Tibial nerve (tissue), 4 donors: ENCODE results near the gene TEKTIP1. TPM values are rescaled to one million over a fixed set of nuclear protein-coding genes. Genes with fewer than 3 reads are reported as not detected.

ENCODE experiments used
- DNase-seq, 2 donors: peaks; one replicate each; pipeline ENCODE4 v3.0.0-alpha.2; 2019; ENCODE audit warnings: low spot score in 2 of 2
- H3K27ac ChIP-seq, 4 donors: fragments of 200-600 bp; sonication (generic) in 3 of 4; one replicate each; pipeline ENCODE4 v1.5.1; 2017 to 2019; ENCODE audit warnings: mild to moderate bottlenecking in 1 of 4
- H3K27me3 ChIP-seq, 2 donors: fragments of 200-600 bp; sonication (generic) in 1 of 2; one replicate each; pipeline versions ENCODE4 v1.5.1 to v1.6.0; 2017 to 2019
- H3K36me3 ChIP-seq, 3 donors: fragments of 200-600 bp; sonication (generic); one replicate each; pipeline ENCODE4 v1.5.1; 2018 to 2019
- H3K4me1 ChIP-seq, 4 donors: fragments of 200-600 bp; sonication (generic) in 3 of 4; one replicate each; pipeline ENCODE4 v1.5.1; 2017 to 2019
- H3K4me3 ChIP-seq, 4 donors: fragments of 200-600 bp; sonication (generic) in 3 of 4; one replicate each; pipeline ENCODE4 v1.5.1; 2017 to 2019; ENCODE audit warnings: mild to moderate bottlenecking in 1 of 4, moderate library complexity in 1 of 4
- H3K9me3 ChIP-seq, 4 donors: fragments of 200-600 bp; sonication (generic) in 3 of 4; one replicate each; pipeline ENCODE4 v1.5.1; 2017 to 2019
- EP300 ChIP-seq, 2 donors: sonication (generic); formaldehyde crosslinking; IDR thresholded peaks; one replicate each; pipeline ENCODE4 v1.6.1; 2017; ENCODE audit warnings: antibody characterized with exemption in 2 of 2, mild to moderate bottlenecking in 1 of 2
- POLR2A ChIP-seq, 2 donors: fragments of 450-650 bp; IDR thresholded peaks; one replicate each; pipeline ENCODE4 v1.6.1; 2017; ENCODE audit warnings: antibody characterized with exemption in 2 of 2, mild to moderate bottlenecking in 2 of 2, moderate library complexity in 2 of 2
- WGBS, 2 donors: methylation state at CpG; one replicate each; pipeline ENCODE4 v1.1.5; 2018; 5-methylcytosine and 5-hydroxymethylcytosine counted together
- total RNA-seq, 4 donors: library from RNA; depleted of rRNA; stranded (reverse); fragments of >200 nt; gene quantifications; one replicate each; pipeline ENCODE4 v1.1.0, GENCODE V29; 2016
- TF ChIP-seq, protein P1 (sequence below), 5 experiments: fragments of 200-600 bp in 3 of 5; fragments of 450-650 bp in 2 of 5; sonication (generic) in 3 of 5; IDR thresholded peaks; one replicate each; pipeline ENCODE4 v1.5.1; 2016 to 2019; ENCODE audit warnings: antibody characterized with exemption in 5 of 5, mild to moderate bottlenecking in 3 of 5, moderate library complexity in 2 of 5

The TEKTIP1 gene
- total RNA-seq, 4 donors from 2014 or later: 2.4 TPM; not detected in 3

DNA sequence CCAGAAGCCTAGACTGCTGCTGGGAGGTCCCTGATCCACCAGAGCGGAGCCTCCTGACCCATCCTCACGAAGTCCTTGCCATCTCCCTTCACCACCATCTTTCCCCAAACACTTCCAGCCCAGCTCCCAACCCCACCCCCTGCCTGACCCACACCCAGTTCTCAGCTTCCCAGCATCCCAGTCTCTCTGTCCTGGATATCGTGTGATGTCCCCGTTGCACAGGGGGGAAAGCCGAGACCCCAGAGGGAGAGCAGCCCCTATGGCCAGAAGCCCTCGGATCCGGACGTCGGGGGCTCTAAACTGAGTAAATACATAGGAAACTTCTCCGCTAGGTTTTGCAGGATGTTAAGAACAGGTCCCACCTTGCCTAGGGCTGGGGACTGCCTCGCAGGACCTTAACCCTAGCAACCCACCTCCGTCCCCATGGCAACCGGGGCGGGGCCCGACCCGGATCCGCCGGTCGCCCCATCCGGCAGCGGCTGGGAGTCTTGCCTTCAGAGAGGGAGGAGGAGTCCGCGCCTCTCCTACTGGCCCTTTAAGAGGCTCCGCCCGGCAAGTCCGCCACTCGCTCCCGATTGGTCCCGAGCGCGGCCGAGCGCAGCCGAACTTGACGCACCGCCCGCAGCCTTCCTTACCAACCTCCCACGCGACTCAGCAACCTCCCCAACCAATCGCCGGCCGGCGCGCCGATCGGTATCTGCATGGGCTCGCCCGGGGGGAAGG is 33.3 kb downstream of the TEKTIP1 start:
- no peaks in the 10 kb centered on the region for H3K9me3 ChIP-seq
- peaks cover 0 to 67% (median 23%) of the 10 kb centered on the region in 4 donors for H3K4me1 ChIP-seq
- DNase-seq: peak; percentile 99
- peak; percentile 46 to 91 for TF ChIP-seq EP300 (IDR thresholded peaks at IDR 0.05)
- TF ChIP-seq POLR2A (IDR thresholded peaks at IDR 0.05): no peak
- TF ChIP-seq, protein P1, sequence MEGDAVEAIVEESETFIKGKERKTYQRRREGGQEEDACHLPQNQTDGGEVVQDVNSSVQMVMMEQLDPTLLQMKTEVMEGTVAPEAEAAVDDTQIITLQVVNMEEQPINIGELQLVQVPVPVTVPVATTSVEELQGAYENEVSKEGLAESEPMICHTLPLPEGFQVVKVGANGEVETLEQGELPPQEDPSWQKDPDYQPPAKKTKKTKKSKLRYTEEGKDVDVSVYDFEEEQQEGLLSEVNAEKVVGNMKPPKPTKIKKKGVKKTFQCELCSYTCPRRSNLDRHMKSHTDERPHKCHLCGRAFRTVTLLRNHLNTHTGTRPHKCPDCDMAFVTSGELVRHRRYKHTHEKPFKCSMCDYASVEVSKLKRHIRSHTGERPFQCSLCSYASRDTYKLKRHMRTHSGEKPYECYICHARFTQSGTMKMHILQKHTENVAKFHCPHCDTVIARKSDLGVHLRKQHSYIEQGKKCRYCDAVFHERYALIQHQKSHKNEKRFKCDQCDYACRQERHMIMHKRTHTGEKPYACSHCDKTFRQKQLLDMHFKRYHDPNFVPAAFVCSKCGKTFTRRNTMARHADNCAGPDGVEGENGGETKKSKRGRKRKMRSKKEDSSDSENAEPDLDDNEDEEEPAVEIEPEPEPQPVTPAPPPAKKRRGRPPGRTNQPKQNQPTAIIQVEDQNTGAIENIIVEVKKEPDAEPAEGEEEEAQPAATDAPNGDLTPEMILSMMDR (IDR thresholded peaks at IDR 0.05): peak in 1 of 5 experiments; percentile 6
- WGBS, 2 donors: 1% methylated on average over 25 to 46 of the region's 48 CpGs
- H3K27ac ChIP-seq: peak overlapping the region; percentile 65 to 88 (median 78)
- no peaks in the 10 kb centered on the region for H3K27me3 ChIP-seq
- peak overlapping the region; percentile 25 to 85 (median 68) for H3K4me3 ChIP-seq
- H3K36me3 ChIP-seq: peaks cover 0 to 27% (median 2%) of the 10 kb centered on the region in 3 donors

DNA sequence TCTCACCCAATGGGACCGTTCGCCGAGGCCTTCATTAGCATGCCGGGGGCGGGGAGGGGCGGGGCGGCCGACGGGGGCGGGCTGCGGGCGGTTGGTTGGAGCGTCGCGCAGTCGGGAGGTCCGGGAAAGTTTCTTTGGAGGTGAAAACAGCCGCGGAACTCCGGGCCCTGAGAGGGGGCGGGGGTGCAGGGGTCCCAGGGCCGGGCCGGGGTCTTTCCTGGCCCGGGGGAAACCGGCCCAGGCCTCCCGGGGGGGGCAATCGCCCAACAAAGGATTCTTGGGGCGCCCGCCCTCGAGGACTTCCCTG is 33.8 kb downstream of the TEKTIP1 start, which contains the start of gene HMG20B:
HMG20B (plus strand) TSS at position 90 of the 307 bp plus-strand sequence. CDS start 366 bp downstream, outside the sequence.
- Histone ChIP-seq H3K36me3 (peaks cover 0 to 29% (median 2%) of the 10 kb centered on the region in 3 donors), H3K27me3 (no peaks in the 10 kb centered on the region), H3K9me3 (no peaks in the 10 kb centered on the region), H3K27ac (peak within 1 kb of the TSS; percentile 65 to 88 (median 84)), H3K4me1 (peaks cover 0 to 67% (median 23%) of the 10 kb centered on the region in 4 donors), H3K4me3 (peak within 1 kb of the TSS; percentile 63 to 85 (median 70))
- TF ChIP-seq POLR2A (IDR thresholded peaks at IDR 0.05) (peak in 1 of 2 donors; percentile 34), EP300 (IDR thresholded peaks at IDR 0.05) (no peak)
- TF ChIP-seq, protein P1 (IDR thresholded peaks at IDR 0.05): peak in 1 of 5 experiments; percentile 5
- no peak for DNase-seq
- 0% methylated on average over 4 to 20 of the region's 30 CpGs for WGBS, 2 donors

DNA sequence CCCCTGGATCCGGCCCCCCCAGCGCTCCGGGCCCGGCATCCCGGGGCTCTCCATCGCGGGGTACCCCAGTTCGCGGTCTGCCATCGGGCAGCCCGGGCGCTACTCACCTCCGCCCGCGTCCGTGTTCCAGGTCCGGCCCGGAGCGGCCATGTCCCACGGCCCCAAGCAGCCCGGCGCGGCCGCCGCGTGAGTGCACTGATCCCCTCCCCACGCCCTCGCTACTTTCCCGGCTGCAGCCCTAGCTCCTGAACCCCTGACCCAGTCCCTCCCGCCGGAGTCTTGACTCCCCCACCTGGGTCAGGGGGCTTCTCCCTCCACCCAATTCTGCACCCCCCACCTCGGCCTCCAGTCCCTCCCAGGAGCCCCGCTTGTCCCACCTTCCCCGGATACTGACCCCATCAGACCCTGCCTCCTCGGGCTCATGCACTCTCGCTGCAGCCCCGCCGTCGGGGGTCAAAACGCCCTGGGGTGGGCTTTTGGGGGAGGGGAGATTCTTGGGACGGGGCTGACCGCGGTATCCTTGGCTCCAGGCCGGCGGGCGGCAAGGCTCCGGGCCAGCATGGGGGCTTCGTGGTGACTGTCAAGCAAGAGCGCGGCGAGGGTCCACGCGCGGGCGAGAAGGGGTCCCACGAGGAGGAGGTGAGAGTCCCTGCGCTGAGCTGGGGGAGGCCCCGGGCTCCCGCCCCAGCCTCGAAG is 34.3 kb downstream of the TEKTIP1 start:
- H3K27me3 ChIP-seq: no peaks in the 10 kb centered on the region
- WGBS, 2 donors: 2 to 4% methylated on average over 34 of the region's 60 CpGs
- no peak for DNase-seq
- H3K4me1 ChIP-seq: peaks cover 0 to 67% (median 23%) of the 10 kb centered on the region in 4 donors
- H3K27ac ChIP-seq: peak overlapping the region; percentile 65 to 88 (median 84)
- H3K36me3 ChIP-seq: peaks cover 0 to 33% (median 2%) of the 10 kb centered on the region in 3 donors
- H3K9me3 ChIP-seq: no peaks in the 10 kb centered on the region
- no peak for TF ChIP-seq EP300 (IDR thresholded peaks at IDR 0.05)
- TF ChIP-seq POLR2A (IDR thresholded peaks at IDR 0.05): no peak
- TF ChIP-seq, protein P1 (IDR thresholded peaks at IDR 0.05): no peak
- peak overlapping the region; percentile 63 to 85 (median 70) for H3K4me3 ChIP-seq

DNA sequence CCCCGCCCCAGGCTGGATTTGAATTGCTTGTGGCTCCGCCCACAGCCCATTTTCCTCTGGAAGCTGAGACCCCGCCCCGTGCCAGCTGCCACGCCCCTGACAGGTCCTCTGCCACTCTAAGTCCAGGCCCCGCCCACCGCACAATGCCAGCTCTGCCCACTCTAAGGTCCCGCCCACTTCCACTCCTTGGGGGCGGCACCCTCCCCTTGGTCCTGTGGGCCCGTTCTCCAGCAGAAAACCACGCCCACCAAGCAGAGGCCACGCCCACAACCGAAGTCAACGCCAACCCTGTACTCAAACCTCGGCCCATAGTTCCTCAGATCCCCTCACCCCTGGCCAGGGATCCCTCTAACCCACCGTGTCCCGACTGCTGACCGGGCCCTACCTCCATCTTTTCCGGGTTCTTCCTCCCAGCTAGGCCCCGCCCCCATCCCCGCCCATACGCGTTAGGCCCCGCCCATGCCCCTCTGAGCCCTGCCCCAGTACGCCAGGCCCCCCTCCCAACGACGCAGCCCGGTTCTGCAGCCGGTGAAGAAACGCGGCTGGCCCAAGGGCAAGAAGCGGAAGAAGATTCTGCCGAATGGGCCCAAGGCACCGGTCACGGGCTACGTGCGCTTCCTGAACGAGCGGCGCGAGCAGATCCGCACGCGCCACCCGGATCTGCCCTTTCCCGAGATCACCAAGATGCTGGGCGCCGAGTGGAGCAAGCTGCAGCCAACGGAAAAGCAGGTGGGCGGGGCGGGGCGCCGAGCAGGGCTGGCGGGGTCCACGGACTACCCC is 35.1 kb downstream of the TEKTIP1 start:
- WGBS, 2 donors: 56 to 60% methylated on average over 40 to 54 of the region's 55 CpGs
- H3K9me3 ChIP-seq: no peaks in the 10 kb centered on the region
- peaks cover 0 to 67% (median 23%) of the 10 kb centered on the region in 4 donors for H3K4me1 ChIP-seq
- H3K4me3 ChIP-seq: peak overlapping the region; percentile 63 to 85 (median 70)
- peak overlapping the region in 3 of 4 donors; percentile 83 to 88 (median 86) for H3K27ac ChIP-seq
- no peak for TF ChIP-seq POLR2A (IDR thresholded peaks at IDR 0.05)
- TF ChIP-seq, protein P1 (IDR thresholded peaks at IDR 0.05): no peak
- TF ChIP-seq EP300 (IDR thresholded peaks at IDR 0.05): no peak
- DNase-seq: peak; percentile 71 to 75
- peaks cover 0 to 33% (median 2%) of the 10 kb centered on the region in 3 donors for H3K36me3 ChIP-seq
- H3K27me3 ChIP-seq: no peaks in the 10 kb centered on the region
